Neural progenitor cell (in vitro differentiated cells): ENCODE results near the gene PIGW.

Source experiments
- EZH2 ChIP-seq: fragments of 200-600 bp; sonication (generic); IDR thresholded peaks from 2 replicates; pipeline ENCODE4 v1.6.1; 2017; ENCODE audit warnings: antibody characterized with exemption, mild to moderate bottlenecking, moderate library complexity
- EZH2phosphoT487 ChIP-seq: fragments of 200-600 bp; sonication (generic); IDR thresholded peaks from 2 replicates; pipeline ENCODE4 v1.6.1; 2017; ENCODE audit warnings: antibody characterized with exemption
- TF ChIP-seq, protein P1 (sequence below): fragments of 200-600 bp; sonication (generic); IDR thresholded peaks from 2 replicates; pipeline ENCODE4 v1.5.1; 2017; ENCODE audit warnings: antibody characterized with exemption, mild to moderate bottlenecking

DNA sequence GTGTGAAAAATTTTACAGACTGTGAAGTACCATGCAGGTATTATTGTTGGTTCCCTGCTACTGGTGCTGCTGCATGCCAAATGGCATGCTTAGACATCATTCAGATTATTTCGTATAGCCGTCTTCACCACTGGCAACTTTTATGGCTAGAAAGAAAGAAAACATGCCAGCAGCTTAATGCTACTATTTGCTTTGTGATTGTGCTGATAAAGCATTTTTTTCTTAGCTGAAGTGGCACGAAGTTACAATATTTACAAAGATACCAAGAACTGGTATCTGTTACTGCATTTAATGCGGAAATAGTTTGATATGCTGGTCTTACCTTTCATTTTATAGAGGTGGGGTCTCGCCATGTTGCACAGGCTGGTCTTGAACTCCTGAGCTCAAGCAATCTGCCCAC is 40.1 kb upstream of the PIGW start:
- TF ChIP-seq, protein P1, sequence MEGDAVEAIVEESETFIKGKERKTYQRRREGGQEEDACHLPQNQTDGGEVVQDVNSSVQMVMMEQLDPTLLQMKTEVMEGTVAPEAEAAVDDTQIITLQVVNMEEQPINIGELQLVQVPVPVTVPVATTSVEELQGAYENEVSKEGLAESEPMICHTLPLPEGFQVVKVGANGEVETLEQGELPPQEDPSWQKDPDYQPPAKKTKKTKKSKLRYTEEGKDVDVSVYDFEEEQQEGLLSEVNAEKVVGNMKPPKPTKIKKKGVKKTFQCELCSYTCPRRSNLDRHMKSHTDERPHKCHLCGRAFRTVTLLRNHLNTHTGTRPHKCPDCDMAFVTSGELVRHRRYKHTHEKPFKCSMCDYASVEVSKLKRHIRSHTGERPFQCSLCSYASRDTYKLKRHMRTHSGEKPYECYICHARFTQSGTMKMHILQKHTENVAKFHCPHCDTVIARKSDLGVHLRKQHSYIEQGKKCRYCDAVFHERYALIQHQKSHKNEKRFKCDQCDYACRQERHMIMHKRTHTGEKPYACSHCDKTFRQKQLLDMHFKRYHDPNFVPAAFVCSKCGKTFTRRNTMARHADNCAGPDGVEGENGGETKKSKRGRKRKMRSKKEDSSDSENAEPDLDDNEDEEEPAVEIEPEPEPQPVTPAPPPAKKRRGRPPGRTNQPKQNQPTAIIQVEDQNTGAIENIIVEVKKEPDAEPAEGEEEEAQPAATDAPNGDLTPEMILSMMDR = no peak
- TF ChIP-seq EZH2 = no peak
- no peak for TF ChIP-seq EZH2phosphoT487
